Ovary (tissue), 9 donors: Measurements from ENCODE around the gene GRK2. TPM values are rescaled to one million over a fixed set of nuclear protein-coding genes. Genes with fewer than 3 reads are reported as not detected.

Source experiments
- DNase-seq, 5 donors: peaks; one replicate each; pipeline ENCODE4 v3.0.0-alpha.2; 2019 to 2020
- H3K27ac ChIP-seq, 2 donors: fragments of 200-600 bp; one replicate each; pipeline versions ENCODE4 v1.5.1 to v1.8.0; 2019 to 2022
- H3K27me3 ChIP-seq: fragments of 200-600 bp; one replicate; pipeline ENCODE4 v1.8.0; 2022
- H3K36me3 ChIP-seq: fragments of 200-600 bp; sonication (generic); one replicate; pipeline ENCODE4 v1.5.1; 2019
- H3K4me1 ChIP-seq: one replicate; pipeline ENCODE4 v1.8.1; 2013; ENCODE audit warnings: mild to moderate bottlenecking, moderate library complexity; ENCODE audit not compliant: insufficient read depth
- H3K4me3 ChIP-seq: fragments of 200-600 bp; sonication (generic); one replicate; pipeline ENCODE4 v1.5.1; 2017
- H3K9me3 ChIP-seq, 2 donors: fragments of 200-600 bp in 1 of 2; sonication (generic) in 1 of 2; one replicate each; pipeline versions ENCODE4 v1.5.1 to v1.8.1; 2013 to 2019; ENCODE audit warnings: mild to moderate bottlenecking in 1 of 2, moderate library complexity in 1 of 2
- EP300 ChIP-seq: sonication (generic); formaldehyde crosslinking; IDR thresholded peaks from one replicate; pipeline ENCODE4 v1.6.1; 2017; ENCODE audit warnings: antibody characterized with exemption
- POLR2A ChIP-seq: fragments of 450-650 bp; IDR thresholded peaks from one replicate; pipeline ENCODE4 v1.6.1; 2017; ENCODE audit warnings: antibody characterized with exemption, mild to moderate bottlenecking, moderate library complexity
- WGBS, 3 donors: extraction: QIAGEN DNeasy Blood & Tissue Kit in 1 of 3; methylation state at CpG; one replicate each; pipeline versions ENCODE4 v1.1.5 to v1.1.7; 2013 to 2017; 5-methylcytosine and 5-hydroxymethylcytosine counted together
- intact Hi-C, 4 donors: fragments of 100-400 bp; cut with DNase I; formaldehyde crosslinking; loops; one replicate each; pipeline versions ENCODE4 v1.11.0 to v1.15.1; 2022 to 2023
- polyA plus RNA-seq, 2 donors: library from polyadenylated mRNA; stranded (reverse); fragments of 200-250 nt in 1 of 2; fragments of 350-450 nt in 1 of 2; fragmentation: Illumina TruSeq in 1 of 2; extraction: RNeasy Lipid Tissue Mini Kit (QIAGEN cat#74804) in 1 of 2; gene quantifications; one replicate each; pipeline ENCODE4 v1.2.3, GENCODE V29; 2013 to 2014
- total RNA-seq, 7 donors: library from RNA; depleted of rRNA in 2 of 7; stranded (reverse); fragments of >200 nt in 2 of 7; fragmentation: NEBNext Ultra II Directional in 3 of 7; extraction: Animal tissue kit (Norgen Biotek cat#: 25700) in 3 of 7; gene quantifications; one replicate each; pipeline versions ENCODE4 v1.1.0 to v1.2.4, GENCODE V29; 2016 to 2023
- TF ChIP-seq, protein P1 (sequence below), 3 donors: fragments of 450-650 bp in 2 of 3; fragments of 200-600 bp in 1 of 3; IDR thresholded peaks; one replicate each; pipeline versions ENCODE4 v1.5.1 to v1.8.0; 2016 to 2022; ENCODE audit warnings: antibody characterized with exemption in 3 of 3, mild to moderate bottlenecking in 1 of 3
- donor health status: DM: no; HTN: no; CAD: no; lungs with moderate emphysema.
- donor health status: DM: no; HTN: no; CAD: no.
- donor health status: Bipolar disorder and iron deficiency.
- donor health status: DM: yes; HTN: yes; CAD: no.
- donor health status: DM: no; HTN: no; CAD: no.
- donor health status: DM: yes; HTN: yes; CAD: no.

Gene GRK2
- total and polyA plus RNA-seq, 9 donors, result 21.5 to 58.1 (median 40.5) TPM

DNA sequence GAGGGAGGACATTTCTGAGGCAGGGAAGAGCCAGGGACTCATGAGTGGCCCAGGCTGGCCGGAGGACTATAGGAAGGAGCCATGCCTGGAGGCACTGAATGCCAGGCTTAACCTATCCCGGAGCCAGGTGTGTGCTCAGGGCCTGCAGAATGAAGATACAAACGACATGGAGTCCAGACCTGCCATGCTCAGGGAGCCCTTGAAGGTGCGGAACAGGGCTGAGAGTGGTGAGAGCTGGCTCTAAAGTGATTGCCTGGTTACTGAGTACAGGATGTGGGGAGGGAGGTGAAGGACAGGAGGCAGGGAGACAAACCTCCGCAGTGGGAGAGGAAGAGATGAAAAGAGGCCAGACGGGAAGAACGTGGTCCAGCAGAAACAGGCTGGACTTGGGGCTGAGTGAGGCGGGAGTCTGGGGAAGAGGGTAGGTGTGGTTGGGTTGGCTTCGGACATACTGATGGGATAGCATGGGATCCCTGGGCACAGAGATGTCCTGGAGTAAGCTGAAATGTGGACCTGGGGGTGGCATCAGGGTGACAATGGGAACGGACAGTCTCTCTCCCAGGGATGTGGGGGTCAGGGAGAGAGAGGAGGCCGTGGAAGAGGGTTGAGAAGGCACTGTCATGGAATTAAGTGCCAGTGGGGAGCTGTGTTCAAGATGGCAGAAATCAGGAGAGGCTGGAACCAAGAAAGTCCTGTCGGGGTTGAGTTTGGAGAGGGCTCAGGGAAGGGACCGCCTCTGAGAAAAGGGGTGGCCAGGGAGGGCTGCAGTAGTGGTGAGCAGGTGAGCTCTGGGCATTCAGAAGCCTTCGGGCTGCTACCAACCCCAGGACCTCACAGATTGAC is 21.3 kb downstream of the GRK2 start:
- peaks cover 7% of the 10 kb centered on the region for H3K4me1 ChIP-seq
- H3K4me3 ChIP-seq, result peak overlapping the region; percentile 89
- TF ChIP-seq POLR2A (no peak), EP300 (no peak)
- TF ChIP-seq, protein P1, sequence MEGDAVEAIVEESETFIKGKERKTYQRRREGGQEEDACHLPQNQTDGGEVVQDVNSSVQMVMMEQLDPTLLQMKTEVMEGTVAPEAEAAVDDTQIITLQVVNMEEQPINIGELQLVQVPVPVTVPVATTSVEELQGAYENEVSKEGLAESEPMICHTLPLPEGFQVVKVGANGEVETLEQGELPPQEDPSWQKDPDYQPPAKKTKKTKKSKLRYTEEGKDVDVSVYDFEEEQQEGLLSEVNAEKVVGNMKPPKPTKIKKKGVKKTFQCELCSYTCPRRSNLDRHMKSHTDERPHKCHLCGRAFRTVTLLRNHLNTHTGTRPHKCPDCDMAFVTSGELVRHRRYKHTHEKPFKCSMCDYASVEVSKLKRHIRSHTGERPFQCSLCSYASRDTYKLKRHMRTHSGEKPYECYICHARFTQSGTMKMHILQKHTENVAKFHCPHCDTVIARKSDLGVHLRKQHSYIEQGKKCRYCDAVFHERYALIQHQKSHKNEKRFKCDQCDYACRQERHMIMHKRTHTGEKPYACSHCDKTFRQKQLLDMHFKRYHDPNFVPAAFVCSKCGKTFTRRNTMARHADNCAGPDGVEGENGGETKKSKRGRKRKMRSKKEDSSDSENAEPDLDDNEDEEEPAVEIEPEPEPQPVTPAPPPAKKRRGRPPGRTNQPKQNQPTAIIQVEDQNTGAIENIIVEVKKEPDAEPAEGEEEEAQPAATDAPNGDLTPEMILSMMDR (IDR thresholded peaks at IDR 0.05), result no peak
- peak overlapping the region; percentile 57 to 96 for H3K27ac ChIP-seq
- no peaks in the 10 kb centered on the region for H3K36me3 ChIP-seq
- 63 to 71% (median 66%) methylated on average over 14 of the region's 14 CpGs for WGBS, 3 donors
- intact Hi-C loops, result no loop called here
- H3K9me3 ChIP-seq, result no peaks in the 10 kb centered on the region
- H3K27me3 ChIP-seq, result no peaks in the 10 kb centered on the region
- DNase-seq, result peak in 2 of 5 donors; percentile 35 to 39

- 38 to 48% (median 39%) methylated on average over 4 of the region's 4 CpGs for WGBS, 3 donors
- TF ChIP-seq, protein P1 (IDR thresholded peaks at IDR 0.05), result no peak
- TF ChIP-seq EP300 (no peak), POLR2A (no peak)
- no peak for DNase-seq
- Histone ChIP-seq H3K9me3 (no peaks in the 10 kb centered on the region), H3K27me3 (no peaks in the 10 kb centered on the region), H3K4me1 (peaks cover 7% of the 10 kb centered on the region), H3K27ac (peak overlapping the region; percentile 57 to 96), H3K36me3 (no peaks in the 10 kb centered on the region), H3K4me3 (peak overlapping the region; percentile 89)
- intact Hi-C loops, result no loop called here
Observed at GRCh38 chr11:67288198-67288451, 21.9 kb downstream of the GRK2 start.

- H3K36me3 ChIP-seq, result no peaks in the 10 kb centered on the region
- 0 to 1% (median 1%) methylated on average over 61 to 87 of the region's 87 CpGs for WGBS, 3 donors
- DNase-seq, result peak; percentile 87 to 94 (median 90)
- H3K9me3 ChIP-seq, result no peaks in the 10 kb centered on the region
- H3K4me3 ChIP-seq, result peak overlapping the region; percentile 89
- H3K27me3 ChIP-seq, result no peaks in the 10 kb centered on the region
- TF ChIP-seq EP300 (no peak), POLR2A (peak; percentile 56)
- TF ChIP-seq, protein P1 (IDR thresholded peaks at IDR 0.05), result peak in 2 of 3 donors; percentile 54 to 75
- intact Hi-C loops, result no loop called here
- H3K27ac ChIP-seq, result peak overlapping the region; percentile 57 to 96
- peaks cover 7% of the 10 kb centered on the region for H3K4me1 ChIP-seq
Observed at GRCh38 chr11:67288452-67289225, 22.4 kb downstream of the GRK2 start.

DNA sequence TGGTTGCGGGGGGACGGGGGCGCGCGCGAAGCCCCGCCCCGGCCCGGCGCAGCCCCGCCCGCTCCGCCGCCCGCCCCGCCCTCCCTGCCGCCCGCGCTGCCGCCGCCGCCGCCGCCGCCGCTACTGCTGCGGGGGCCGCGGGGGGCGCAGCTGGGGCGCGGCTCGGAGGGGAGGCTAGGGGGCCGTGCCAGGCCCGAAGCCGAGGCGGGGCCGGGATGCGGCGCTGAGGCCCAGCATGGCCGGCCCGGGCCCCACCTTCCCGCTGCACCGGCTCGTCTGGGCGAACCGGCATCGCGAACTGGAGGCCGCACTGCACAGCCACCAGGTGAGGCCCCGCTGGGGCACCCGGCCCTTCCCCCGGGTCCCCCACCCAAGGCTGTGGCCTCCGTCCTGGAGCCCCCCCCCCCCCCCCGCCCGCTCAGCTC is 23.0 kb downstream of the GRK2 start, which contains the start of gene ANKRD13D:
Gene ANKRD13D (plus strand): TSS at position 78 of the 425 bp plus-strand sequence. CDS start 158 bp downstream, at position 236.
- WGBS, 3 donors, result 0 to 1% methylated on average over 22 to 56 of the region's 56 CpGs; no CpG with 5 or more reads in 1 of the 3 donors
- H3K36me3 ChIP-seq, result no peaks in the 10 kb centered on the region

More for the DNA sequence above, 23.0 kb downstream of the GRK2 start, which contains the start of gene ANKRD13D:
- intact Hi-C loops, result no loop called here
- no peak for DNase-seq
- H3K27me3 ChIP-seq, result no peaks in the 10 kb centered on the region
- peak within 1 kb of the TSS; percentile 89 for H3K4me3 ChIP-seq
- H3K27ac ChIP-seq, result peak within 1 kb of the TSS; percentile 57 to 96
- H3K4me1 ChIP-seq, result peaks cover 7% of the 10 kb centered on the region
- H3K9me3 ChIP-seq, result no peaks in the 10 kb centered on the region
- TF ChIP-seq EP300 (no peak), POLR2A (no peak)
- TF ChIP-seq, protein P1 (IDR thresholded peaks at IDR 0.05), result no peak
